NCI-H446 (cell line): ENCODE measurements around the gene DLK2.
"Not testable (repeated sequence)": the region's sequence is repeated elsewhere in the genome, so short reads cannot be mapped to it uniquely, and the experiment has no call there.

Experiments
- DNase-seq, 2 experiments: peaks; one replicate each; lab custom pipeline; 2025; lab: John Stamatoyannopoulos, UW

DLK2 gene

DNA sequence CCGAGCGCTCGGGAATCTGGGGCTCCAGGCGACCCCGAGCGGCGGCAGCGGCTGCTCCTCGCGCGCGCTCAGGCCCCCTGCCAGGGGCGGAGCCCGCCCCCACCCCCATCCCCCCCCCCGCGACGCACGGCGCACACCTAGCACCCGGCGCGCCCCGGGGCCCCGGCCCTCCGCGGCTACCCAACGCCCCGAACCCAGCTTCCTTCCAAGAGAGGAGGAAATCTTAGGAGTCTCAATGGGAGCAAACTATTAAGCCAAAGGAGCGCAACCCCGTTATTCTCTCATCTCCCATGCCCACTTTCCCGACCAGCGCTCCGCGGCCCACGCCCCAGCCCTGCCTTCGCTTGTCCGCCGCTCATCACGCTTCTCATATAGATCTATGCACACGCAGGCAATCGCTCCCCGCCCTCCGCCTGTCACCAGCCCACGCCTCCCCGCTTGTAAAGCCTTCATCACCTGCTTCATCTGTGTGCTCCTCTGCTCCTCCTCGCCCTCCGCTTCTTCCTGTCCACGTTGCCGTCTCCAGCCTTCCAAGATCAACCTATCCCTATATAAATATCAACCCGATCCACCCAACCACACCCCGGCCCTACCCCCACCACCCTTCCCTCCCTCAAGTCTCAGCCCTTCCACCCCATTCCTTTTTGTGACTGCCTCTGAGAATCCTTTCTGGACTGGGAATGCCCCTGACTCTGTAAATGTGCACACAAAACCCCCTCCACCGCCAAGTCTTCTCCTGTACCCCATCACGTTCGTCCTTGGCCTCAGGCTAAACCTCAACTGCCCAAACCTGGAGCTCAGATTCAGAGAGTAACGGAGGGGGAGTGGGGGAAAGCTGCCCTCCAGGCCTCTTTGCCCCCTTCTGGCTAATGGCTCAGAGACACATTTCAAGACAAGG is at the start of gene DLK2:
DLK2 (minus strand) TSS at position 18 of the 898 bp plus-strand sequence. CDS start 723 bp downstream, outside the sequence.
- DNase-seq: no peak

- DNase-seq: no peak
Measured at GRCh38 chr6:43503443-43503842, 48.1 kb upstream of the DLK2 start.

- no peak for DNase-seq
Measured at GRCh38 chr6:43502666-43503065, 47.3 kb upstream of the DLK2 start.

DNA sequence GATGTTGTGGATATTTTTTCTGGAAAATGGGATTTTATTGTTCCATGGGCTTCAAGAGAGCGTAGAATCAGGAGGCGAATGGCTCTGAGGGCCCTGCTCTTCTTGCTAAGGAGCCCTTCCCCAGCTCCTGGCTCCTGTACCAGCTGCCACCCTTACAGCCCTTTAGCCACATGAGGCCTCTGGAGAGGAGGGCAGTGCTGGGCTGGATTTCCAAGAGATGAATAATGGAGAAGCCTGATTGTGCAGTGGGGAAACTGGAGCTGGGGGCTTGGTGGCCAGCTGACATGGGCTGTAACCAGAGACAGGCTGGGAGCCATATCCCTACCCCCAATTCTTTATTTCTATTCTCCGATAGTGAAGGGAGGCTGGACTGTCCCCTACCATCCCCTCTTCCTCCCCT is 45.6 kb upstream of the DLK2 start:
- DNase-seq: no peak

DNA sequence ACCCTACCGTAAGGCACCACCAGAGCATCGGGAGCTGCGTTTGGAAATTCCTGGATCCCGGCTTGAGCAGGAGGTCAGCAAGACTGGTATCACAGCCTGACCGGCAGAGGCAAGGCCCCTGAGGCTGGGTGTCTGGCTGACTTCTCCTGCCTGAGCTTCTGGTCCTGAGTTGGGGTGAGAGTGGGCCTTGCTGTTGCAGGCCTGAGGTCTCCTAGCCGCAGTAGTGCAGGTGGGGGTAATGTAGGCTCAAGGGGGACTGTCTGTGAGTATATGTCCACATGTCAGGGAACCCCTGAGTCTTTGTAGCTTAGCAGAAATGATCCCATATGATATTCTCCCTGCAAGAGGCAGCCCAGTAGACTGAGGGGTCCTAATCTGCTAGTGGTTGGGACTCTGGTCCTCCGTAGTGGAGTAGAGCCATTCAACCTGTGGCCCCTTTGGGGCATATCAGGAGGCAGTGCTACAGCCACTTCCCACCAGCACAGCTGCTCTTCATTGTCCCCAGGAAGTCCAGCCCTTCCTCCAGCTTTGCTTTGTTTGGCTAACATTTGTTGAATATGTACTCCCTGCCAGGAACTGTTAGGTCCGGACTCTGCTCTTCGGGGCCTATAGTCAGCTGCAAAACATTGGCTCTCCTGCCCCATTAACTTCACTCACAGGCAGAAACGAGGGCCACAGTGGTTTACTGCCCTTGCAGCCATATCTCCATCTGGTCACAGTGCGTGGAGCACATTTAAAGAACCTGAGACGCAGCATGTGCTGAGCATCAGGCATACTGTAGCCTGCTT is 43.9 kb upstream of the DLK2 start:
- DNase-seq: no peak

DNA sequence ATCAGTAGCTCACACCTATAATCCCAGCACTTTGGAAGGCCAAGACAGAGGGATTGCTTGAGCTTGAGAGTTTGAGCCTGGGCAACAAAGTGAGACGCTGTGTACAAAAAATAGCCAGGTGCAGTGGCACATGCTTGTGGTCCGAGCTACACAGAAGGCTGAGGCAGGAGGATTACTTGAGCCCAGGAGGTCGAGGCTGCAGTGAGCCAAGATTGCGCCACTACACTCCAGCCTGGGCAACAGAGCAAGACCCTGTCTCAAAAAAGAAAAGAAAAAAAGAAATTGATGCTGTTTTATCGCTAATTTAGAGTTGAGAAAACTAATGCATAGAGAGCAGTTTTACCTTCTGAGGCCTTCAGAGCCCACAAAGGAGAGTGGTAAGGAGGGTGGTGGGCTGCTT is 42.9 kb upstream of the DLK2 start:
- not testable (repeated sequence) for DNase-seq

- no peak for DNase-seq
Measured at GRCh38 chr6:43497689-43498088, 42.3 kb upstream of the DLK2 start.

GRCh38 chr6:43497129-43497396 is 41.7 kb upstream of the DLK2 start:
- DNase-seq: no peak

DNA sequence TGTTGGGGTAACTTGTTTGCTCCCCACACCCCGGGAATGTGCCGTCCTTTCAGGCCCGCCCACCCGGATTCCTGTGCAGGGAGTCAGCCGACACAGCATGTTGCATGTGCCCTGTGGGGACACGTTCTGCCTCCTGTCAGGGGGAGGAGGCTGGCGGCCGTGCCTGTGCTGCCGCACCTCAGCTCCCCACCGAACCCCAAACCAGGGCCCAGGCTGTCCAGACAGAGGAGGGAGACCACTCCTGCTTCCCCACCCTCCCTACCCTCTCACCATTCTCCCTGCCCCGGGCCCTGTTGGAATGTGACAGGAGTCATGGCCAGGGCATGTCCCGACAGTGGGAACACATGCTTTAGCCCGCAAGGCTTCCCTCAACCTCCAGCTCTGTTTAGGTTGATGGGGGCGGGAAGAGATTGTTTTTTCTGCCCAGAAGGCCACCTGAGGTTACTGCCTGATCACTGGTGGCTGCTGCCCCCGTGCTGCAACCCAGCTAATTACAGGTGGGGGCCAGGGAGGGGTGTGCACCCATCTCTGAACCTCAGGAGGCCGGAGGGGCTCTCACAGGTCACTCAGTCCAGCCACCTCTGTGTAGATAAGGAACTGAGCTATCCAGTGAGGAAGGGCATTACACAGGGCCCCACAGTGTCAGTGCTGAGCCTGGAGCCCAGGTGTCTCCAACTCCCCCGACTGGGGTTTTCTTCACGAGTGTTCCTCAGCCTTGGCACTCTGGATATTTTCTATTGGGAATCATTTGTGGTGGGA is 41.2 kb upstream of the DLK2 start:
- no peak for DNase-seq

DNA sequence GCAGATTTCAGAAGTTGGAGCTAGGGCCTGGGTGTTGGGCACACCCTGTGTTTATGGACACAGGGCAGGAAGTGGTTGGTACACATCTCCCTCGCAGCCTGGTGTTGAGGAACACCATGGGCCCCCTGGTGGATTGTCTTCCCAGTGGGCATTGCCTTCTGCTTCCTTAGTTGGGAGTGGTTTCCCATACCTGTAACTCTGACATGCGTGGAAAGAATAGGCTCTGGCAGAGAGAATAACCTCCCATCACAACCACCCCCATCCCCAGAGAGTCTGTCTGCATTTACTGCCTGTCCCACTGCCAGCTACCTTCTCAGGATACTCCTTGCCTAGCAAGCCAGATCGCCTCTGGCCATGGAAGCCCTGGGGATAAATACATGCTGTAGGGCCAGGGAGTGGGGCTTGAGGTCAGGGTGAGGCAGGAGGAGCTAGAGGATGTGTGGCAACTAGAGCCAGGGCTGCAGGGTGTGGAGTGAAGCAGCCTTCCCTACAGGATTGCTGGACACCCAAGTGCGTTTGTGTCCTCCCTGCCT is 40.1 kb upstream of the DLK2 start:
- DNase-seq: no peak

DNA sequence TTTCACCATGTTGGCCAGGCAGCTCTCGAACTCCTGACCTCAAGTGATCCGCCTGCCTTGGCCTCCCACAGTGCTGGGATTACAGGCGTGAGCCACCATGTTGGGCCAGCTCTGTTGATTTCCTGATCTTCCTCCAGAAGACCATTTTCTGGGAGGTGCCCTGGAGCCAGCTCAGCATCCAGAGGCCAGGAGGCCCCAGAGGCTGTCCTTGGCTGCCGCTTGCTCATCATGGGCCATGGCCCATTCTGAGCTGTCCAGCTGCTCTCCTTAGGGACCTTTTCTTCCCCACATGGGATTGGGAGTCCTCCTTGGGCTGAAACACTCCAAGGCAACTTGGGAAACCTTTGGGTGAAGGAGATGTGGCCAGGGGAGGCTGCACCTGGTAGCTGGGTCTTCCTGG is 39.4 kb upstream of the DLK2 start:
- DNase-seq: no peak

DNA sequence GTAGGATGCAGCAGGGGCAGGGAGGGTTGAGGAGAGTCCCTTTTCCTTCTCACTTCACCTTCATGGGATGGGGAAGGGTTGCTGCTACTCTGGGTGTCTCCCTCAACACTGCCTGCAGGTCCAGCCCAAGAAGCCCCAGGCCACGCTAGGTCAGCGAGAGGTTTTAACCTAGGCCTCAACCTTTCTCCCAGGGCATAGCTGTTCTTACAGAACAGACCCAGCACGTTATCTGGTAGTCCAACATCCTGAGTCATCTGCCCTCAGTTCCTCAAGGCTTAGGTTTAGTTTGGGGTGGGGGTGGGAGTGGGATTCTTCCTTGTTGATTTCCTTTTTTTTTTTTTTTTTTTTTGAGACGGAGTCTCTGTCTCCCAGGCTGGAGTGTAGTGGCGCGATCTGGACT is 39.0 kb upstream of the DLK2 start:
- DNase-seq: no peak

GRCh38 chr6:43493833-43494232 is 38.5 kb upstream of the DLK2 start:
- no peak for DNase-seq

GRCh38 chr6:43493230-43493629 is 37.9 kb upstream of the DLK2 start:
- no peak for DNase-seq

- DNase-seq: no peak
Measured at GRCh38 chr6:43492673-43493072, 37.3 kb upstream of the DLK2 start.

GRCh38 chr6:43491750-43492661 is 36.7 kb upstream of the DLK2 start:
- DNase-seq: peak in 1 of 2 experiments; percentile 76

GRCh38 chr6:43490523-43490939 is 35.2 kb upstream of the DLK2 start:
- DNase-seq: no peak

DNA sequence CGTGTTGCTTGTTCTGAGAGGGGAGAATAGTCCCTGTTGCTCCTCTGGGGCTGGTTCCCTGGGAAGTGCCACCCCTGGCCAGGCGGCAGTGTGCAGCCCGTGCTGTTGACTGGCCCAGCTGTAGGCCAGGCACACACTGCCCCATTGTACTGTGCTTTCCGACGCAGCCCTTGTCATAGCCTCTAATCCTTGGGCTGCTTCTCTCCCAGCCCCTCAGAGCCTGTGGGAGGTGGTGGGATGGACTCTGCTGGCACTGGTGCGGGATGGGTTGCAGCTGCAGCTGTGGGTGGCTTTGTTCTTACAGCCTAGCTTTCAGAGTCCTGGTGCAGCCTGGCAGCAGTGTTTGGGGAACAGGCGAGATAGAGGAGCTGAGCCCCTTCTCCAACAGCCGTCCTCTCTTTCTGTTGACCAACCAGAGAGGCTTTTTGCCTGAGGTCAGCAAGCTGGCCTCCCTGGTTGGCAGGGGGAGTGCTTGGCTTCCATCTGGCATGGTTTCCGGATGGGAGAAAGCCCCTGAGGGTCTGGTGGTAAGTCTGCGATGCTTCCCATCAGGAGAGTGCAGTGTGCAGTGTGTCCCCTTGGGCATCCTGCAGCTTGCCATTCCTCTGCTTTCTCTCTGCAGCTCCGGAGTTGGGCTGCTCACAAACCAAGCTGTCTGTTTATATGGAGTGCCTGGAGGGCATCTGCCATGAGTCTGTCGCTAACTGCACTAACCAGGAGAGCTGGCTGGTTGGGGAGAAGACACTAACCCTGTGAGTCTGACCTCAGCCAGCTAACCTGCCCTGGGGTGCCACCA is 34.1 kb upstream of the DLK2 start:
- no peak for DNase-seq

DNA sequence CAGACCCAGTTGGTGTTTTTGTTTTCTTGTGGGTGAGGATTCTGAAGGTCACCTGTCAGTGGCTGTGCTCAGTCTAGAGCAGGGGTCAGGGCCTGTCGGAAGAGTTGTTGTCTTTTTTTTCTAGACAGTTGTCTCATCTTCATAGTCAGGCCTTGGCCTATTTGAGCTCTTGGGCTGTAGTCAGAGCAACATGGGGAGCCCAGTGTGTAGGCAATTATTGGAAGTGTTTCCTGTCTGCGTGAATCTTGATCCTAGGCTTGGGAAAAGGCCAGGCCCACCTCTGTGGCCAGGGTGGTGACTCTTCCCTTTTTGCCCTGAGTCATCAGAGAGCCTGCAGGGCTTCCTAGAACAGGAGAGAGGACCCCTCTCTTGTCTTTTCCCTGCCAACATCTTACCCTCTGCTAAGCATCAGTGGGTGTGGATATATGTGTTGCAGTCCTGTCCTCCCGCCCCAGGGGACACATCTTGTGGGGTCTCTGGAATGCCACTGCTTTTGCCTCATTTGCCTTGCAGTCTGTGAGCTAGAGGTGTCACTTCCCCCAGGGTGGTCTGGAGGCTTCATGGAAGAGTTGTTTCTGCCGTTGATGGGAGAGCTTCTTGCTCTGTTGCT is 33.4 kb upstream of the DLK2 start:
- DNase-seq: no peak
